Breast epithelium (tissue), 4 donors: ENCODE measurements around the gene CDKL1. TPM values are rescaled to one million over a fixed set of nuclear protein-coding genes. Genes with fewer than 3 reads are reported as not detected.

ENCODE experiments used
- DNase-seq, 2 donors: peaks; one replicate each; pipeline ENCODE4 v3.0.0-alpha.2; 2019; ENCODE audit warnings: low spot score in 2 of 2
- H3K27ac ChIP-seq, 2 donors: fragments of 200-600 bp; sonication (generic) in 1 of 2; one replicate each; pipeline ENCODE4 v1.5.1; 2016 to 2019; ENCODE audit warnings: mild to moderate bottlenecking in 1 of 2
- H3K27me3 ChIP-seq, 2 donors: fragments of 200-600 bp; sonication (generic) in 1 of 2; one replicate each; pipeline versions ENCODE4 v1.5.1 to v1.6.0; 2017 to 2019; ENCODE audit warnings: control low read depth in 1 of 2, mild to moderate bottlenecking in 1 of 2
- H3K36me3 ChIP-seq: fragments of 200-600 bp; one replicate; pipeline ENCODE4 v1.5.1; 2019
- H3K4me1 ChIP-seq, 2 donors: fragments of 200-600 bp; sonication (generic); one replicate each; pipeline ENCODE4 v1.5.1; 2016 to 2019; ENCODE audit warnings: control low read depth in 1 of 2
- H3K4me3 ChIP-seq, 3 donors: fragments of 200-600 bp; sonication (generic); 1 replicate in 2 of 3; 2 replicates in 1 of 3; pipeline ENCODE4 v1.5.1; 2016 to 2019; ENCODE audit warnings: mild to moderate bottlenecking in 3 of 3, moderate library complexity in 2 of 3
- H3K9me3 ChIP-seq, 2 donors: fragments of 200-600 bp; sonication (generic) in 1 of 2; one replicate each; pipeline ENCODE4 v1.5.1; 2016 to 2019; ENCODE audit warnings: control low read depth in 1 of 2
- POLR2A ChIP-seq: fragments of 450-650 bp; IDR thresholded peaks from one replicate; pipeline ENCODE4 v1.6.1; 2016; ENCODE audit warnings: antibody characterized with exemption, mild to moderate bottlenecking, moderate library complexity
- POLR2AphosphoS5 ChIP-seq, 3 donors: sonication (generic); formaldehyde crosslinking; IDR thresholded peaks; one replicate each; pipeline ENCODE4 v1.6.1; 2017; ENCODE audit warnings: antibody characterized with exemption in 3 of 3
- intact Hi-C: fragments of 100-400 bp; cut with DNase I; formaldehyde crosslinking; loops from one replicate; pipeline ENCODE4 v1.15.1; 2023; ENCODE audit warnings: low total_unique reads
- total RNA-seq, 3 donors: library from RNA; depleted of rRNA; stranded (reverse); fragments of >200 nt; gene quantifications; one replicate each; pipeline ENCODE4 v1.1.0, GENCODE V29; 2016
- TF ChIP-seq, protein P1 (sequence below), 3 donors: fragments of 450-650 bp; IDR thresholded peaks; one replicate each; pipeline ENCODE4 v1.5.1; 2016 to 2017; ENCODE audit warnings: antibody characterized with exemption in 3 of 3, mild to moderate bottlenecking in 3 of 3, moderate library complexity in 3 of 3

Gene CDKL1
- total RNA-seq, 3 donors from 2014 or later: 9.2 to 23.4 (median 10.5) TPM

DNA sequence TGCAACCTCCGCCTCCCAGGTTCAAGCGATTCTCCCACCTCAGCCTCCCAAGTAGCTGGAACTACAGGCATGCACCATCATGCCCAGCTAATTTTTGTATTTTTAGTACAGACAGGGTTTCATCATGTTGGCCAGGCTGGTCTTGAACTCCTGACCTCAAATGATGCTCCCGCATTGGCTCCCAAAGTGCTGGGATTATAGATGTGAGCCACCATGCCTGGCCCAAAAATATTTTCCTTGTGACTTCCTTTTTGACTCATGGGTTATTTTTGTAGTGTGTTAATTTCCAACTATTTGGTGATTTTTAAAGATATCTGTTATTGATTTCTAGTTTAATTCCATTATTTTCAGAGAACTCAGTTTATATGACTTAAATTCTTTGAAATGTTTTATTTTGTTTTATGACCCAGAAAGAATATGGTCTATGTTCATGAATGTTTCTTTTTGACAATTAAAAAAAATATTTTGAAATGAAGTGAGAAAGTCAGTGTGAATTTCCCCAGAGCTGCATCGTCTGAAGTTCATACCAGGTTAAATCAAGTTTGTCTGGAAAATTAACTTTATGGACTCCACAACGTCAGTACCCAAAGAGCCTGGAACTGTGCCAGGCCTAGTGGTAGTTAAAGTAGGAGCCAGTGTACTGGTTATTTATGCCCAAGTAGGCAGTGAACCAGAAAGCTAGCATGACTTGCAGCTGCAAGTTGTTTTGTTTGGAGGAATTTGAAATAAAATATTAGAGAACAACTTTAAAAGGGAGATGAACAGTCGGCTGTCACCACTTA, 2.8 kb upstream of the CDKL1 start:
- Histone ChIP-seq H3K27ac (no peak overlapping the region), H3K4me1 (no peaks in the 10 kb centered on the region), H3K36me3 (no peaks in the 10 kb centered on the region), H3K9me3 (no peaks in the 10 kb centered on the region), H3K27me3 (no peaks in the 10 kb centered on the region), H3K4me3 (no peak overlapping the region)
- TF ChIP-seq, protein P1, sequence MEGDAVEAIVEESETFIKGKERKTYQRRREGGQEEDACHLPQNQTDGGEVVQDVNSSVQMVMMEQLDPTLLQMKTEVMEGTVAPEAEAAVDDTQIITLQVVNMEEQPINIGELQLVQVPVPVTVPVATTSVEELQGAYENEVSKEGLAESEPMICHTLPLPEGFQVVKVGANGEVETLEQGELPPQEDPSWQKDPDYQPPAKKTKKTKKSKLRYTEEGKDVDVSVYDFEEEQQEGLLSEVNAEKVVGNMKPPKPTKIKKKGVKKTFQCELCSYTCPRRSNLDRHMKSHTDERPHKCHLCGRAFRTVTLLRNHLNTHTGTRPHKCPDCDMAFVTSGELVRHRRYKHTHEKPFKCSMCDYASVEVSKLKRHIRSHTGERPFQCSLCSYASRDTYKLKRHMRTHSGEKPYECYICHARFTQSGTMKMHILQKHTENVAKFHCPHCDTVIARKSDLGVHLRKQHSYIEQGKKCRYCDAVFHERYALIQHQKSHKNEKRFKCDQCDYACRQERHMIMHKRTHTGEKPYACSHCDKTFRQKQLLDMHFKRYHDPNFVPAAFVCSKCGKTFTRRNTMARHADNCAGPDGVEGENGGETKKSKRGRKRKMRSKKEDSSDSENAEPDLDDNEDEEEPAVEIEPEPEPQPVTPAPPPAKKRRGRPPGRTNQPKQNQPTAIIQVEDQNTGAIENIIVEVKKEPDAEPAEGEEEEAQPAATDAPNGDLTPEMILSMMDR (IDR thresholded peaks at IDR 0.05): no peak
- no peak for TF ChIP-seq POLR2A
- TF ChIP-seq POLR2AphosphoS5 (IDR thresholded peaks at IDR 0.05): no peak
- intact Hi-C loops: no loop called here
- no peak for DNase-seq

DNA sequence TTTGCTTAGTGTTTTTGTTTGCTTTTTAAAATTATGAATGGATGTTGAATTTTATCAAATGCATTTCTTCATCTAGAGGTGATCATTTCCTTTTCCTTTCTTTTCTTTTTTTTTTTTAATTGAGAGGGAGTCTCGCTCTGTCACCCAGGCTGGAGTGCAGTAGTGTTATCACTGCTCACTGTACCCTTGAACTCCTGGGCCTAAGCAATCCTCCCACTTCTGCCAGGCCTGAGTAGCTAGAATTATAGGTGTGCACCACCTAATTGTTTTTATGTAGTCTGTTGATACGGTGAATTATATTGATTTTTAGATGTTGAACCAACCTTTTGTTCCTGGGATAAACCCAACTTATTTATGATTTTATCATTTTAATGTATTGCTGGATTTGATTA, 1.5 kb upstream of the CDKL1 start:
- intact Hi-C loops: no loop called here
- no peaks in the 10 kb centered on the region for H3K4me1 ChIP-seq
- H3K27ac ChIP-seq: no peak overlapping the region

DNA sequence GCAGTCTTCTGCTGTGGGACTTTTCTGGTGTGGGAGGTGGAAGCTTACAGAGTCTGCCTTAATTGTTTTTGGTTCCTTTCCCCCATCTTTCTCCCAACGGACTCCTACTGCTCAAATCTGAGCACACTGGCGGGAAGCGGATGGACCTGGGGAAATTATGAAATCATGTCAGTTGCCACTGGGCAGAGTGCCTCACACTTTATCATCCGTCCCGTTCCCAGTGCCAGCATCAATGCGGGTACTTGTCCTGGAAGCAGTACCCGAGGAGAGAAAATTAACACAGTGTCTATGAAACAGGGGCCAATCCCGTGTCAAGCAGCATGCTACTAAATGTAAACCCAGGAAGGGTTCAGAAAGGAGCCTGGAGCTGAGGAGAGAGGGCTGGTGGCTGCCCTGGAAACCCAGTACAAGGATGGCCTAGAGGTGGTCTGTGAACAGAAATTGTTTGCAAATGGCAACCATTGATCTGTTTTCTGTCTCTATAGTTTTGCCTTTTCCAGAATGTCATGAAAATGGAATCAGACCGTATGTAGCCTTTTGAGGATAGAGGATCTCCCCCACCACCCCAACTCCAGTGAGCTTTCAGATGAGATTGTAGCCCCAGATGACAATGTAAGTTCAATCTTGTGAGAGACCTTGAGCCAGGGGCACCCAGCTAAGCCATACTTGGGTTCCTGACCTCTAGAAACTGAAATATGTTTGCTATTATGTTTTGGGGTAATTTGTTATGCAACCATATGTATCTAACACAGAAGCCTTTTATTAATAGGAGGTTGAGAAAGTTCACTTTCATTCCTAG, 908 bp upstream of the CDKL1 start:
- DNase-seq: no peak
- intact Hi-C loops: no loop called here

More for the DNA sequence above, 1.5 kb upstream of the CDKL1 start:
- TF ChIP-seq POLR2A (no peak), POLR2AphosphoS5 (IDR thresholded peaks at IDR 0.05) (no peak)
- TF ChIP-seq, protein P1 (IDR thresholded peaks at IDR 0.05): no peak
- no peak for DNase-seq
- H3K9me3 ChIP-seq: no peaks in the 10 kb centered on the region
- H3K4me3 ChIP-seq: no peak overlapping the region
- H3K36me3 ChIP-seq: no peaks in the 10 kb centered on the region
- H3K27me3 ChIP-seq: no peaks in the 10 kb centered on the region

DNA sequence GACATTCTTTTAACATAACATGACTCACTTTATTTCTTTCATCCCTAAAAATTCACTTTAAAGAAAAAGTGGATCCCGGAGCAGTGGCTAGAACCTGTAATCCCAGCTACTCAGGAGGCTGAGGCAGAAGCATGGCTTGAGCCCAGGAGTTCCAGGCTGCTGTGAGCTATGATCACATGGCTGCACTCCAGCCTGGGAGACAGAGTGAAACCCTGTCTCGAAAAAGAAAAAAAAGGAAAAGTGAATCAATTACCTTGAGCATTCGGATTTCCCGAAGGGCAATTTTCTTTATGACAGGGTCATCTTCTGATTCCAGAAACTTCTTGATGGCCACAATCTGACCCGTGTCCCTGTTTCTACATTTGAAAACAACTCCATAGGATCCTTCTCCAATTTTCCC, 1.2 kb downstream of the CDKL1 start:
- intact Hi-C loops: no loop called here
- no peaks in the 10 kb centered on the region for H3K9me3 ChIP-seq
- no peaks in the 10 kb centered on the region for H3K4me1 ChIP-seq
- no peak overlapping the region for H3K27ac ChIP-seq
- H3K4me3 ChIP-seq: peak overlapping the region; percentile 54 to 77 (median 77)
- DNase-seq: no peak
- H3K27me3 ChIP-seq: no peaks in the 10 kb centered on the region
- no peaks in the 10 kb centered on the region for H3K36me3 ChIP-seq
- TF ChIP-seq POLR2AphosphoS5 (IDR thresholded peaks at IDR 0.05) (no peak), POLR2A (no peak)
- TF ChIP-seq, protein P1 (IDR thresholded peaks at IDR 0.05): no peak

More for the DNA sequence above, 908 bp upstream of the CDKL1 start:
- H3K36me3 ChIP-seq: no peaks in the 10 kb centered on the region
- H3K4me3 ChIP-seq: peak overlapping the region; percentile 54 to 77 (median 77)
- H3K27me3 ChIP-seq: no peaks in the 10 kb centered on the region
- no peak for TF ChIP-seq POLR2AphosphoS5 (IDR thresholded peaks at IDR 0.05)
- TF ChIP-seq, protein P1 (IDR thresholded peaks at IDR 0.05): no peak
- TF ChIP-seq POLR2A: no peak
- H3K4me1 ChIP-seq: no peaks in the 10 kb centered on the region
- H3K9me3 ChIP-seq: no peaks in the 10 kb centered on the region
- peak overlapping the region; percentile 74 to 79 for H3K27ac ChIP-seq

DNA sequence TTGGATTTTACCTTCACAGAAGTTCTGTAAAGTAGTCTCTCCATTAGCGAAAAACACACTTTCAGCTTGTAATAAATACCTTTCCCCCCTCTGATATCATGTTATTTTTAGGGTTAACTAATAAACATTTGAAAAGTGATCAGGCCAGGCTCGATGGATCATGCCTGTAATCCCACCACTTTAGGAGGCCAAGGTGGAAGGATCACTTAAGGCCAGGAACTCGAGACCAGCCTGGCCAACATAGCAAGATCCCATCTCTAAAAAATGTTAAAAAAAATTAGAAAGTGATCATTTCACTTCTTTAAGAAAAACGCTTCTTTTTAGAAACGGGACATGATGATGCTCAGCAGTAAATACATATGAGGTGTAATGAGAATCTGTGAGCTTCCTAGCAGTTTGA, 2.0 kb downstream of the CDKL1 start:
- Histone ChIP-seq H3K27ac (no peak overlapping the region), H3K27me3 (no peaks in the 10 kb centered on the region), H3K36me3 (no peaks in the 10 kb centered on the region), H3K9me3 (no peaks in the 10 kb centered on the region), H3K4me1 (no peaks in the 10 kb centered on the region), H3K4me3 (no peak overlapping the region)
- intact Hi-C loops: no loop called here
- DNase-seq: no peak
- TF ChIP-seq POLR2A (no peak), POLR2AphosphoS5 (IDR thresholded peaks at IDR 0.05) (no peak)
- TF ChIP-seq, protein P1 (IDR thresholded peaks at IDR 0.05): no peak
